ENCODE results near the gene PNMT.

GRCh38 chr17:39629494-39629880, 38.8 kb upstream of the PNMT start:
- TF ChIP-seq CEBPB (IDR thresholded peaks at IDR 0.05) (no peak), MAX (IDR thresholded peaks at IDR 0.05) (no peak), TAF1 (IDR thresholded peaks at IDR 0.05; ENCODE audit: low read depth) (no peak), REST (IDR thresholded peaks at IDR 0.05; ENCODE audit: low read depth) (no peak), EGR1 (IDR thresholded peaks at IDR 0.05) (no peak)
